ENCODE measurements around the gene TLCD3B.

The TLCD3B gene

DNA sequence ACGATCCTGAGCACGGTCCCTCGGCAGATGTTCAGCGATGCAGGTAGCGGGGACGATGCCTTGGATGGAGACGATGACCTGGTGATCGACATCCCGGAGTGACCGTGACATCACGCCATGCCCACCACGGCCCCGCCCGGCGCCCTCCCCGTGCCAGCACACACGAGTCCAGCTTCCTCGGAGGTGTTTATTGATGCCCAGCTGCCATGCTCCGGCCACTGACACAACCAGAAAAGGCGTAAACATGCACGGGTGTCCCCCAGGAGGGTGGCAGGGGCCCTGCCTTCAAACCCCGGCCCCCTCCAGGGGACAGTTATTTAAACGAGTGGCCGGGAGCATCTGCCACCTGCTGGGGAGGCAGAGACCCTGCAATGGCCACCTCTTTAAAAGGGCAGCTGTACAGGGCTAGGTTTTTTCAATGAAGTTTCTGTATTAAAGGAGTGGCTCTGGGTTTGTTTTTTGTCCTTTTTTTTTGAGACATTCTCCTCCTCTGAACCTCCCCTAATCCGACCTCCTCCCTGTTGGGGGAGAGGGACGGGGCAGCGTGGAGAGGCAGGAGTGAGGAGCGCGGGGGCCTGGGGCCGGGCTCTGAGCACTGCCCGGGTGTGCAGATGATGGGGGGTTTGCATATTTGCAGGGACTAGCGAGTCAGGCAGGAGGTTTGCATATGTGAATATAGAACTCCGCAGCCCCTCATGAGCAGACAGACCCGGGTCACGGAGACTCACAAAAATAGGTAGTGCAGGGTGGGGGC, 25.6 kb downstream of the TLCD3B start:
- H3K27ac ChIP-seq: no peak overlapping the region
- TF ChIP-seq, protein P1, sequence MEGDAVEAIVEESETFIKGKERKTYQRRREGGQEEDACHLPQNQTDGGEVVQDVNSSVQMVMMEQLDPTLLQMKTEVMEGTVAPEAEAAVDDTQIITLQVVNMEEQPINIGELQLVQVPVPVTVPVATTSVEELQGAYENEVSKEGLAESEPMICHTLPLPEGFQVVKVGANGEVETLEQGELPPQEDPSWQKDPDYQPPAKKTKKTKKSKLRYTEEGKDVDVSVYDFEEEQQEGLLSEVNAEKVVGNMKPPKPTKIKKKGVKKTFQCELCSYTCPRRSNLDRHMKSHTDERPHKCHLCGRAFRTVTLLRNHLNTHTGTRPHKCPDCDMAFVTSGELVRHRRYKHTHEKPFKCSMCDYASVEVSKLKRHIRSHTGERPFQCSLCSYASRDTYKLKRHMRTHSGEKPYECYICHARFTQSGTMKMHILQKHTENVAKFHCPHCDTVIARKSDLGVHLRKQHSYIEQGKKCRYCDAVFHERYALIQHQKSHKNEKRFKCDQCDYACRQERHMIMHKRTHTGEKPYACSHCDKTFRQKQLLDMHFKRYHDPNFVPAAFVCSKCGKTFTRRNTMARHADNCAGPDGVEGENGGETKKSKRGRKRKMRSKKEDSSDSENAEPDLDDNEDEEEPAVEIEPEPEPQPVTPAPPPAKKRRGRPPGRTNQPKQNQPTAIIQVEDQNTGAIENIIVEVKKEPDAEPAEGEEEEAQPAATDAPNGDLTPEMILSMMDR (conservative IDR thresholded peaks at IDR 0.05): peak; percentile 85
- no peak for TF ChIP-seq ZFX (IDR thresholded peaks at IDR 0.05)

DNA sequence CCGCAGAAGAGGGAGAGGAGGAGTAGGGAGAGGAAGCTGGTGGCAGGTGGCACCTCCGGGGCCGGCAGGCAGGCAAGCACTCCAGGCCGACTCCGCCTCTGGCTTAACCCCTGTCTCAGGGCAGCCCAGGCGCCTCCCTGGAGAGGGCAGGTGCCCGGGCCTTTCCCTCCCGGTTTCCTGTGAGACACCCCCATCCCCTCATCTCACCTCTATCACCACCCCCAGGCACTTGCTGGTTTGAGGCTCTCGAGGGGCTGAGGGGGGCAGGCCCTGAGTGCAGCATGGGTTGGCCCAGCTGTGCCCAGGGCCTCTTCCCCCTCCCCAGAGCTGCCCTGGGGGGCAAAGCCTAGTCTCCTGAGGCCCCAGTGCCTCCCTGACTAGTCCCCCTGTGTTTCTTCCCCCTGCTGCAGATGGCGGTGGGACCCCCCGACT, 26.2 kb downstream of the TLCD3B start:
- TF ChIP-seq, protein P1 (conservative IDR thresholded peaks at IDR 0.05): no peak
- no peak for TF ChIP-seq ZFX (IDR thresholded peaks at IDR 0.05)
- H3K27ac ChIP-seq: no peak overlapping the region

DNA sequence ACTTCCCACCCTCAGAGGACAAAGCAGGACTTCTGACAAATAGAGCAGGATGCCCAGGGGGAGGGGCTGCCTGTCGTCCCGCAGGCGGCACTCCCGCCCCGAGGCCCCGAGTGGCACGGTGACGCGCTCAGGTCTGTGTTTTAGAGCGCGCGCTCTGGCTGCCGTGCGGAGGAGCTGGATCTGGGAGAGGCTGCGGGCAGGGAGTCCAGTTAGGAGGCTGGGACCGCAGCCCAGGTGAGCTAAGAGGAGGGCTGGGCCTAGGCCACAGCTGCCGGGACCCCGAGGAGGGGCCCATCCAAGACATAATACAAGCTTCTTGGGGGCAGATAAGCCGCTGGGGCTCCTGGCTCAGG, 26.7 kb downstream of the TLCD3B start:
- TF ChIP-seq, protein P1 (conservative IDR thresholded peaks at IDR 0.05): no peak
- no peak for TF ChIP-seq ZFX (IDR thresholded peaks at IDR 0.05)
- no peak overlapping the region for H3K27ac ChIP-seq

DNA sequence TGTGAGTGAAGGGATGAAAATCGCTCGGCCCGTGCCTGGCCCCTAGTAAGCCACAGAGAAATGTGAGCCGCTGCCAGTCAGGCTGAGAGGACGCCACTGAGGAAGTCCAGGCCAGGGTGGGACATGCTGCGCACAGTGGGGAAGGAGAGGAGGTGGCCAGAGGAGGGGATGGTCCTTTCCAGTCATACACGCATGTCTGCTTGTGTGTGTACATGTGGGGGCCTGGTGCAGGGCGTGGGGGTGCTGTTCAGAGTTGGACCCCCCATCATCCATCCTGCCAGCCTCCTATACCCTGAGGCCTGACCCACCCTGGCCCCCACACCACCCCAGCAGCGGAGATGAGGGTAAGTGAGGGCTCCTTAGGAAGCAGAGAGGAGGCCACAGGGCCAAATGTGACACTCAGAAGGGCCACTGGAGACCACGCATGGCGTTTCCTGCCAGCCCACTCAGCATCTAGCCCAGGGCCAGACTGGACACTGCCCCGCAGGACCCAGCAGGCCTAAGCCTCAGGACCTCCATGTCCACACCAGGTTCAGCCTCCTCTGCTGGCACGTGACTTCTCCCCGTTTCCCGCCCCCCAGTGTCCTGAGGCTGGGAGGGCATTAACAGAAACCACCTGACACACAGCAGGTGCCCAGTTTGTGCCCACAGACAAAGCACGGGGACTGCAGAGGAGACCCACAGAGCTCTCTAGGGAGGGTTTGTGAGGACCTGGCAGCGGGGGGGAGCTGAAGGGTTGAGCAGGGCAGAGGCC, 27.2 kb downstream of the TLCD3B start:
- TF ChIP-seq, protein P1 (conservative IDR thresholded peaks at IDR 0.05): no peak
- no peak for TF ChIP-seq ZFX (IDR thresholded peaks at IDR 0.05)
- H3K27ac ChIP-seq: no peak overlapping the region

DNA sequence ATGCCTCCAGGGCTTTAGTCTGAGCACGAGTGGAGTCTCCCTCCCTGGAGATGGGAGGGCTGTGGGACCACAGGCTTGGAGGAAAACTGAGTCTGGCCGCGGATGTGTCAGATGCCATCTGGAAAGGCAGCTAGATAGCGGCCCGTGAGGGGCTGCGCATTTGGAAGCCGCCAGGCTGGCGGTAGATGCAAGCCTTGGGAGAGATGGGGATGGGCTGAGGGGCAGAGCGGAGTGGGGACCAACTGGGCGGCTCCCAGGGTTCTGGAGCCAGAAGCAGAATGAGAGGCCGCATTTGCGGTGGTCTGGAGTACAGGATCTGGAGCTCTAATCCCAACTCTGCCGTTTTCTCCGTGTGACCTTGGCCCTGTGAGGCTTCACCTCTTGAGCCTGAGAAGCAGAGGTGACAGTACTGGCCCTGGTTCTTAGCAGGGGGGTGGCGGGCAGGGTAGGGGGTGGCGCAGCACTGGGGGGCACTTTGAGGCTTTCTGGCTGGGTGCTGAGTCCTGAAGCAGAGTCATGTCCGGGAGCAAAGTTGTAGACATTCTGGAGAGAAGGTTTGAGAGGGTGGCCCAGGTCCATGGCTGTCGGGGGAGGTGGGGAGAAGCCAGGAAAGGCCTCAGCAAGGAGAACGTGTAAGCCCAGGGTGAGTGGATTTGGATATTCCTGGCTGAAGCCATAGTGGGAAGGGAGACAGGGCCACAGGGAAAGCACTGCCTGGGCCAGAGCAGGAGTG, 28.3 kb downstream of the TLCD3B start:
- no peak overlapping the region for H3K27ac ChIP-seq
- TF ChIP-seq, protein P1 (conservative IDR thresholded peaks at IDR 0.05): no peak
- no peak for TF ChIP-seq ZFX (IDR thresholded peaks at IDR 0.05)

DNA sequence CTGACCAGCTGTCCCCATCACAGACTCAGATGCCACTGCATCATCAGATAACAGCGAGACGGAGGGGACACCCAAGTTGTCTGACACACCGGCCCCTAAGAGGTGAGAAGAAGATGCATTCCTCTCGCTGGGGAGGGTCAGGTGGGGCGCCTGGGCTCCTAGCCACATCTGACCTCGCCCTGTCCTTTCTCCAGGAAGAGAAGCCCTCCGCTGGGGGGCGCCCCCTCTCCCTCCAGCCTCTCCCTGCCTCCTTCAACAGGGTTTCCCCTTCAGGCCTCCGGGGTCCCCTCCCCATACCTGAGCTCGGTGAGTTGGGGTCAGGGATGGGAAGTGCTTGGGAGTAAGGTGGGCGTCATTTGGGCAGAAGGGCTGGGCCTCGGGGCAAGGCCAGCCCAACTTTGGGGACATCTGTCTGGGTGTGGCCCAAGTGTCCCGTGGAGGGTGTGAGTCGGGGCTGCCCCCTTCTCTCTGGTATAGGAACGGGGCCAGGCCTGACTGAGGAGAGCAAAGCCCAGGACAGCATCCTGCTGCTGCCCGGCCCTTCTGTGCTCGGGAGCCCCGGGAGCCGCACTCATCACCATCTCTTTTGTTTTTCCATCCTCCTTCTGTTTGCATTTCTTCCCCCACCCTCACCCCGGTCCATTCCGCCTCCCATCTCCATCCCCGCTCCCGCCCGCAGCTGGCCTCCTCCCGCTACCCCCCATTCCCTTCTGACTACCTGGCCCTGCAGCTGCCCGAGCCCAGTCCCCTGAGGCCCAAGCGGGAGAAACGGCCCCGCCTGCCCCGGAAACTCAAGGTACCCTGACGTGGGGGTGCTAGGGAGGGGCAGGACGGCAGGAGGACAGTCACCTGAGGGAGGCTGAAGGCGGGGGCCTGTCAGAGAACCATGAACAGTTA, 30.1 kb downstream of the TLCD3B start:
- H3K27ac ChIP-seq: no peak overlapping the region
- TF ChIP-seq ZFX (IDR thresholded peaks at IDR 0.05): no peak
- TF ChIP-seq, protein P1 (conservative IDR thresholded peaks at IDR 0.05): no peak
